ENCODE measurements around the gene VSTM4.

DNA sequence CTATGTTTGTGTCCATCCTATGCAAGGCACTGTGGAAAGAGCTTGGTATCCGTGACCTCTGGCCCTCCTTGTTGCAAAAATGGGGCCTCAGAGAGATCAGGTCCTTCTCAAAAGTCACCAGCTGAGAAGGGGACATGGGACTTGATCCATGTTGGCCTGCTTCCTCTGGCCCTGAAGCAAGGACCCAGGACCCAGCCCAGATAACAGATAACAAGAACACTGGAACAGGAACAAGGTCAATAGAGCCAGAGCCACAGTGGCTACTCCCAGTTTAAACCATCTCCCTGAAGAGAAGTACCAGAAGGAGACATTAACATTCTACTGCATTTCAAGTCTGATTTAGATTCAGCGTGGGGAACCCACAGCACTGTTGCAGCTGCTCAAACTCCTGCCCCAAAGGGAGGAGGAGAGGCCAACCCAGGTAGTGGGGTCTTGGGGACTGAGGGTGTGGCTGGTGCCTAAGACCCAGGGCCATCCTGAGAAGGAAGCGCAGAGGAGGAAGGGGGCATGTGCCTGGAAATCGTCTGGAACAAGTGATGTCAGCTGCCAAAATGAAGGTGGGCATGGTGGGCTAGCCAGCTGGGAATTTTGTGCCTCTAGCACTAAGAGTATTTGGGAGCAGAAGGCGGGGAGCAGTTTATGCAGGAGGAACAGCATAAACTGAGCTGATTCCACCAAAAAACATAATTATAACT lies 61.2 kb downstream of the VSTM4 start:
- TF ChIP-seq, protein P1, sequence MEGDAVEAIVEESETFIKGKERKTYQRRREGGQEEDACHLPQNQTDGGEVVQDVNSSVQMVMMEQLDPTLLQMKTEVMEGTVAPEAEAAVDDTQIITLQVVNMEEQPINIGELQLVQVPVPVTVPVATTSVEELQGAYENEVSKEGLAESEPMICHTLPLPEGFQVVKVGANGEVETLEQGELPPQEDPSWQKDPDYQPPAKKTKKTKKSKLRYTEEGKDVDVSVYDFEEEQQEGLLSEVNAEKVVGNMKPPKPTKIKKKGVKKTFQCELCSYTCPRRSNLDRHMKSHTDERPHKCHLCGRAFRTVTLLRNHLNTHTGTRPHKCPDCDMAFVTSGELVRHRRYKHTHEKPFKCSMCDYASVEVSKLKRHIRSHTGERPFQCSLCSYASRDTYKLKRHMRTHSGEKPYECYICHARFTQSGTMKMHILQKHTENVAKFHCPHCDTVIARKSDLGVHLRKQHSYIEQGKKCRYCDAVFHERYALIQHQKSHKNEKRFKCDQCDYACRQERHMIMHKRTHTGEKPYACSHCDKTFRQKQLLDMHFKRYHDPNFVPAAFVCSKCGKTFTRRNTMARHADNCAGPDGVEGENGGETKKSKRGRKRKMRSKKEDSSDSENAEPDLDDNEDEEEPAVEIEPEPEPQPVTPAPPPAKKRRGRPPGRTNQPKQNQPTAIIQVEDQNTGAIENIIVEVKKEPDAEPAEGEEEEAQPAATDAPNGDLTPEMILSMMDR (IDR thresholded peaks at IDR 0.05; ENCODE audit: low read depth, low read length, poor library complexity, severe bottlenecking), result no peak
- no peak for TF ChIP-seq EZH2phosphoT487 (IDR thresholded peaks at IDR 0.05; ENCODE audit: borderline replicate concordance, low read length)

All from DOHH2 (cell line).